HepG2 (cell line): ENCODE measurements around the gene CAMSAP2. TPM values are rescaled to one million over a fixed set of nuclear protein-coding genes. Genes with fewer than 3 reads are reported as not detected.

Experiments used
- AGO2 ChIP-seq: fragments of 200-400 bp; formaldehyde crosslinking; optimal IDR thresholded peaks from 2 replicates; pipeline ENCODE3; 2017; ENCODE audit warnings: mild to moderate bottlenecking, low read depth, low read length, moderate library complexity
- BORCS8-MEF2B ChIP-seq: sonication (generic); formaldehyde crosslinking; IDR thresholded peaks from 2 replicates; pipeline ENCODE4 v1.8.0; 2022; ENCODE audit warnings: mild to moderate bottlenecking, missing genetic modification reagents
- BRF2 ChIP-seq: sonication (generic); formaldehyde crosslinking; IDR thresholded peaks from 2 replicates; pipeline ENCODE4 v1.8.1; 2022; ENCODE audit warnings: mild to moderate bottlenecking, missing genetic modification reagents
- ELK4 ChIP-seq: sonication (generic); formaldehyde crosslinking; IDR thresholded peaks from 2 replicates; pipeline ENCODE4 v1.9.0; 2021; ENCODE audit warnings: missing genetic modification reagents, borderline replicate concordance
- HBP1 ChIP-seq: IDR thresholded peaks from 2 replicates; pipeline ENCODE4 v1.6.1; 2016; ENCODE audit warnings: low read depth, control low read depth
- HNRNPUL1 ChIP-seq: fragments of 200-400 bp; formaldehyde crosslinking; IDR thresholded peaks from 2 replicates; pipeline ENCODE4 v1.6.1; 2017; ENCODE audit warnings: low read depth, mild to moderate bottlenecking, low read length, moderate library complexity
- KLF11 ChIP-seq: IDR thresholded peaks from 2 replicates; pipeline ENCODE4 v1.6.1; 2016; ENCODE audit warnings: missing compliant biosample characterization
- MAX ChIP-seq: IDR thresholded peaks from 2 replicates; pipeline ENCODE4 v1.6.1; 2012; ENCODE audit warnings: inconsistent platforms
- PAXIP1 ChIP-seq: sonication (generic); formaldehyde crosslinking; conservative IDR thresholded peaks from 2 replicates; pipeline ENCODE4 v1.4.0; 2020; ENCODE audit warnings: mild to moderate bottlenecking, missing genetic modification reagents, moderate library complexity
- RBAK ChIP-seq: sonication (generic); formaldehyde crosslinking; IDR thresholded peaks from 2 replicates; pipeline ENCODE4 v1.5.1; 2020; ENCODE audit warnings: mild to moderate bottlenecking, missing genetic modification reagents
- ZBTB49 ChIP-seq: sonication (generic); formaldehyde crosslinking; IDR thresholded peaks from 2 replicates; pipeline ENCODE4 v1.4.0; 2020; ENCODE audit warnings: missing genetic modification reagents, borderline replicate concordance
- ZNF136 ChIP-seq: sonication (generic); formaldehyde crosslinking; IDR thresholded peaks from 2 replicates; pipeline ENCODE4 v1.8.1; 2022; ENCODE audit warnings: low read depth, mild to moderate bottlenecking, moderate library complexity, missing genetic modification reagents
- ZNF18 ChIP-seq: sonication (generic); formaldehyde crosslinking; IDR thresholded peaks from 2 replicates; pipeline ENCODE4 v1.8.0; 2022; ENCODE audit warnings: mild to moderate bottlenecking, missing genetic modification reagents; ENCODE audit not compliant: insufficient replicate concordance
- ZNF24 ChIP-seq: fragments of 450-650 bp; IDR thresholded peaks from 2 replicates; pipeline ENCODE4 v1.6.1; 2017; ENCODE audit warnings: antibody characterized with exemption, mild to moderate bottlenecking
- ZNF644 ChIP-seq: IDR thresholded peaks from 2 replicates; pipeline ENCODE4 v1.6.1; 2016; ENCODE audit warnings: low read depth
- ZNF660 ChIP-seq: sonication (generic); formaldehyde crosslinking; IDR thresholded peaks from 2 replicates; pipeline ENCODE4 v1.5.1; 2020; ENCODE audit warnings: mild to moderate bottlenecking, low read depth, missing genetic modification reagents, borderline replicate concordance
- ZNF878 ChIP-seq: sonication (generic); formaldehyde crosslinking; IDR thresholded peaks from 2 replicates; pipeline ENCODE4 v1.8.1; 2023; ENCODE audit warnings: mild to moderate bottlenecking, missing genetic modification reagents, moderate library complexity
- polyA plus RNA-seq, 8 experiments: library from polyadenylated mRNA; depleted of rRNA in 3 of 8; stranded (reverse) in 7 of 8; unstranded in 1 of 8; fragments of >200 nt; fragmentation: Illumina TruSeq in 4 of 8; extraction: Trizol in 4 of 8; gene quantifications; 2 replicates each; pipeline versions ENCODE4 v1.2.1 to v1.2.3, GENCODE V29; 2011 to 2016; ENCODE audit warnings: low read depth in 4 of 8, missing spikeins in 1 of 8, mixed read lengths in 1 of 8; ENCODE audit not compliant: insufficient read depth in 1 of 8
- total RNA-seq, 5 experiments: library from RNA; depleted of rRNA; stranded (reverse); fragments of >200 nt; fragmentation: Illumina TruSeq; extraction: Trizol; gene quantifications; 2 replicates each; pipeline ENCODE4 v1.2.3, GENCODE V29; 2016; ENCODE audit warnings: low read depth in 1 of 5

Gene CAMSAP2
- total and polyA plus RNA-seq, 2 of the 13 experiments (the other 11 are each of a cell fraction or from before 2014, with no cell fraction given): 3.4 to 8.2 TPM

GRCh38 chr1:200896531-200897196, 158.0 kb downstream of the CAMSAP2 start (continued):
- no peak for TF ChIP-seq ZNF18 (CRISPR knock-in tag)
- TF ChIP-seq ZNF136: no peak
- TF ChIP-seq HNRNPUL1: no peak
- no peak for TF ChIP-seq ZNF24
- TF ChIP-seq ZNF644 (CRISPR knock-in tag): peak; percentile 72; the same call in 1 of the 2 replicates
- TF ChIP-seq HBP1 (CRISPR knock-in tag): no peak
- no peak for TF ChIP-seq ZNF878 (CRISPR knock-in tag)
- TF ChIP-seq RBAK (CRISPR knock-in tag): no peak
- peak; percentile 67 for TF ChIP-seq MAX
- TF ChIP-seq BORCS8-MEF2B (CRISPR knock-in tag): peak; percentile 82
- TF ChIP-seq KLF11 (CRISPR knock-in tag): no peak
- TF ChIP-seq ZBTB49 (CRISPR knock-in tag): no peak
- TF ChIP-seq PAXIP1 (CRISPR knock-in tag): peak; percentile 94
- TF ChIP-seq ELK4 (CRISPR knock-in tag): no peak
- TF ChIP-seq AGO2: no peak
- no peak for TF ChIP-seq BRF2
- no peak for TF ChIP-seq ZNF660 (CRISPR knock-in tag)
